RWPE1 (cell line): ENCODE measurements around the gene MOB2.
A peak's percentile ranks its signal among the peaks of the same experiment; 100 is the strongest.

Experiments used
- CTCF ChIA-PET: fragments of 350-600 bp; sonication (Branson Sonifier 250); formaldehyde crosslinking; extraction: SDS; loops from one replicate; lab custom pipeline; 2021; lab: Yijun Ruan, JAX
- POLR2A ChIA-PET: fragments of 400-600 bp; formaldehyde crosslinking; extraction: SDS; loops from one replicate; lab custom pipeline; 2020; ENCODE audit warnings: antibody characterized with exemption; ENCODE audit not compliant: low non-redundant PET; lab: Yijun Ruan, JAX
- DNase-seq: peaks from one replicate; pipeline ENCODE4 v3.0.0; 2012; ENCODE audit warnings: low spot score
- H3K27ac ChIP-seq: fragments of 450-650 bp; 2 replicates; pipeline ENCODE4 v1.5.1; 2017
- CTCF ChIP-seq: fragments of 450-650 bp; conservative IDR thresholded peaks from 2 replicates; pipeline ENCODE4 v1.5.1; 2017; ENCODE audit warnings: low read depth, mild to moderate bottlenecking

MOB2 gene

GRCh38 chr11:1460396-1460985 is 26.1 kb downstream of the MOB2 start:
- CTCF ChIA-PET: interaction anchor here (0.7 kb wide), 1 partner anchor 163 kb away, joined by 3 read pairs; no protein-coding TSS in a partner anchor

GRCh38 chr11:1459764-1460395 is 26.7 kb downstream of the MOB2 start:
- no peak for DNase-seq
- CTCF ChIA-PET: interaction anchor here (0.6 kb wide), 1 partner anchor 116 kb away, joined by 3 read pairs; no protein-coding TSS in a partner anchor
- no peak for TF ChIP-seq CTCF
- POLR2A ChIA-PET: no interaction called here
- no peak overlapping the region; the same call in 1 of the 2 replicates for H3K27ac ChIP-seq

More at GRCh38 chr11:1460396-1460985, 26.1 kb downstream of the MOB2 start:
- TF ChIP-seq CTCF: no peak
- H3K27ac ChIP-seq: no peak overlapping the region
- no peak for DNase-seq
- POLR2A ChIA-PET: no interaction called here

- ChIA-PET CTCF (interaction anchor here (0.6 kb wide), 1 partner anchor 117 kb away, joined by 3 read pairs; no protein-coding TSS in a partner anchor), POLR2A (no interaction called here)
- H3K27ac ChIP-seq: no peak overlapping the region; the same call in 1 of the 2 replicates
- no peak for TF ChIP-seq CTCF
- DNase-seq: no peak
These were observed 27.4 kb downstream of the MOB2 start for GRCh38 chr11:1459219-1459575.

GRCh38 chr11:1458340-1459218 is 28.0 kb downstream of the MOB2 start:
- no peak overlapping the region; the same call in 1 of the 2 replicates for H3K27ac ChIP-seq
- no peak for TF ChIP-seq CTCF
- DNase-seq: peak; percentile 52
- ChIA-PET CTCF (interaction anchor here (0.6 kb wide), 1 partner anchor 12 kb away, joined by 3 read pairs; no protein-coding TSS in a partner anchor), POLR2A (no interaction called here)

- DNase-seq: no peak
- H3K27ac ChIP-seq: no peak overlapping the region
- no peak for TF ChIP-seq CTCF
- POLR2A ChIA-PET: no interaction called here
- CTCF ChIA-PET: interaction anchor here (0.6 kb wide), 1 partner anchor 13 kb away, joined by 3 read pairs; no protein-coding TSS in a partner anchor
These were observed 28.7 kb downstream of the MOB2 start for GRCh38 chr11:1457856-1458255.

GRCh38 chr11:1457326-1457680 is 29.3 kb downstream of the MOB2 start:
- no peak for TF ChIP-seq CTCF
- H3K27ac ChIP-seq: no peak overlapping the region
- ChIA-PET POLR2A (no interaction called here), CTCF (no interaction called here)
- no peak for DNase-seq
